DND-41 (cell line): ENCODE data around the gene ZP1.

Source experiments
- ATAC-seq: fragments of 200-7000 bp; cut with Tn5 transposase; 3 replicates; pipeline ENCODE4 v1.9.1; 2021; ENCODE audit warnings: low read depth; ENCODE audit not compliant: insufficient read depth
- DNase-seq: peaks from one replicate; pipeline ENCODE4 v3.0.0-alpha.2; 2020
- H2AFZ ChIP-seq: 2 replicates; pipeline ENCODE4 v1.6.0; 2012; ENCODE audit warnings: low read depth, low read length
- H3K27ac ChIP-seq: 2 replicates; pipeline ENCODE4 v1.5.1; 2012; ENCODE audit warnings: low read length, inconsistent platforms
- H3K27me3 ChIP-seq: fragments of 200-600 bp; sonication (generic); 2 replicates; pipeline ENCODE4 v1.6.0; 2012; ENCODE audit warnings: low read length, mild to moderate bottlenecking, inconsistent platforms; ENCODE audit not compliant: insufficient read depth, poor library complexity
- H3K36me3 ChIP-seq: 2 replicates; pipeline ENCODE4 v1.5.1; 2012; ENCODE audit warnings: low read length, inconsistent platforms; ENCODE audit not compliant: insufficient read depth
- H3K4me1 ChIP-seq: 2 replicates; pipeline ENCODE4 v1.5.1; 2012; ENCODE audit warnings: mild to moderate bottlenecking, low read length; ENCODE audit not compliant: insufficient read depth
- H3K4me2 ChIP-seq: 2 replicates; pipeline ENCODE4 v1.6.0; 2012; ENCODE audit warnings: mild to moderate bottlenecking, moderate library complexity, low read length, inconsistent platforms; ENCODE audit not compliant: insufficient read depth
- H3K4me3 ChIP-seq, 2 experiments: fragments of 200-600 bp in 1 of 2; shearing (Covaris generic) in 1 of 2; 2 replicates each; pipeline ENCODE4 v1.5.1; 2012 to 2016; ENCODE audit warnings: inconsistent platforms in 2 of 2, low read length in 2 of 2, mild to moderate bottlenecking in 2 of 2, low read depth in 1 of 2, moderate library complexity in 1 of 2
- H3K79me2 ChIP-seq: 2 replicates; pipeline ENCODE4 v1.6.0; 2012; ENCODE audit warnings: low read length, inconsistent platforms; ENCODE audit not compliant: insufficient read depth
- H3K9ac ChIP-seq: 2 replicates; pipeline ENCODE4 v1.6.0; 2012; ENCODE audit warnings: low read depth, mild to moderate bottlenecking, inconsistent platforms, low read length, moderate library complexity
- H3K9me3 ChIP-seq: 2 replicates; pipeline ENCODE4 v1.5.1; 2012; ENCODE audit warnings: low read length, moderate library complexity, mild to moderate bottlenecking, inconsistent platforms; ENCODE audit not compliant: insufficient read depth, severe bottlenecking
- H4K20me1 ChIP-seq: 2 replicates; pipeline ENCODE4 v1.6.0; 2012; ENCODE audit warnings: low read length; ENCODE audit not compliant: insufficient read depth
- CTCF ChIP-seq: IDR thresholded peaks from 2 replicates; pipeline ENCODE4 v1.5.1; 2012; ENCODE audit warnings: borderline replicate concordance, low read length, moderate library complexity, mild to moderate bottlenecking; ENCODE audit not compliant: poor library complexity, severe bottlenecking; ENCODE audit errors: extremely low read depth
- EZH2 ChIP-seq: IDR thresholded peaks from 3 replicates; pipeline ENCODE4 v1.6.1; 2012; ENCODE audit warnings: borderline replicate concordance, low read depth, mild to moderate bottlenecking, moderate library complexity, low read length, inconsistent platforms; ENCODE audit not compliant: severe bottlenecking

ZP1 gene

GRCh38 chr11:60923326-60923725 is 56.0 kb downstream of the ZP1 start:
- no peak overlapping the region for H3K27ac ChIP-seq

GRCh38 chr11:60923800-60924109 is 56.4 kb downstream of the ZP1 start:
- peaks cover 8% of the 10 kb centered on the region for H3K79me2 ChIP-seq
- H3K4me3 ChIP-seq = no peak overlapping the region
- no peak for TF ChIP-seq CTCF
- TF ChIP-seq EZH2 = no peak
- H3K36me3 ChIP-seq = peaks cover 49% of the 10 kb centered on the region
- no peak overlapping the region for H3K27ac ChIP-seq
- no peak overlapping the region for H2AFZ ChIP-seq
- no peak overlapping the region for H3K4me2 ChIP-seq
- H3K4me1 ChIP-seq = no peaks in the 10 kb centered on the region
- ATAC-seq = peak; percentile 29; the same call in 2 of the 3 replicates
- no peak for DNase-seq
- H4K20me1 ChIP-seq = peaks cover 52% of the 10 kb centered on the region
- no peaks in the 10 kb centered on the region for H3K9me3 ChIP-seq
- H3K9ac ChIP-seq = no peak overlapping the region
- H3K27me3 ChIP-seq = no peaks in the 10 kb centered on the region

More at GRCh38 chr11:60923326-60923725, 56.0 kb downstream of the ZP1 start:
- H3K79me2 ChIP-seq = peaks cover 12% of the 10 kb centered on the region
- no peaks in the 10 kb centered on the region for H3K4me1 ChIP-seq
- no peak overlapping the region for H3K9ac ChIP-seq
- no peak overlapping the region for H3K4me2 ChIP-seq
- ATAC-seq = no peak
- no peak for TF ChIP-seq CTCF
- no peak for TF ChIP-seq EZH2
- no peaks in the 10 kb centered on the region for H3K9me3 ChIP-seq
- DNase-seq = no peak
- no peak overlapping the region for H3K4me3 ChIP-seq
- peaks cover 52% of the 10 kb centered on the region for H3K36me3 ChIP-seq
- no peaks in the 10 kb centered on the region for H3K27me3 ChIP-seq
- H4K20me1 ChIP-seq = peaks cover 56% of the 10 kb centered on the region
- no peak overlapping the region for H2AFZ ChIP-seq

GRCh38 chr11:60924110-60924905 is 57.0 kb downstream of the ZP1 start, which contains the start of gene TMEM132A:
TSS of gene TMEM132A (plus strand) at chr11:60924460. CDS start at chr11:60924634, 174 bp downstream.
- H3K79me2 ChIP-seq = peaks cover 3% of the 10 kb centered on the region
- H3K4me1 ChIP-seq = no peaks in the 10 kb centered on the region
- H3K9me3 ChIP-seq = no peaks in the 10 kb centered on the region
- H2AFZ ChIP-seq = no peak within 1 kb of the TSS
- no peak within 1 kb of the TSS for H3K27ac ChIP-seq
- H3K27me3 ChIP-seq = no peaks in the 10 kb centered on the region
- no peak within 1 kb of the TSS for H3K9ac ChIP-seq
- DNase-seq (no peak), ATAC-seq (peak; percentile 13; the same call in 1 of the 3 replicates)
- H3K4me2 ChIP-seq = no peak within 1 kb of the TSS
- peaks cover 46% of the 10 kb centered on the region for H4K20me1 ChIP-seq
- H3K4me3 ChIP-seq = no peak within 1 kb of the TSS
- H3K36me3 ChIP-seq = peaks cover 45% of the 10 kb centered on the region
- TF ChIP-seq CTCF = no peak
- TF ChIP-seq EZH2 = no peak
